ENCODE measurements around the gene KIAA0232.

DNA sequence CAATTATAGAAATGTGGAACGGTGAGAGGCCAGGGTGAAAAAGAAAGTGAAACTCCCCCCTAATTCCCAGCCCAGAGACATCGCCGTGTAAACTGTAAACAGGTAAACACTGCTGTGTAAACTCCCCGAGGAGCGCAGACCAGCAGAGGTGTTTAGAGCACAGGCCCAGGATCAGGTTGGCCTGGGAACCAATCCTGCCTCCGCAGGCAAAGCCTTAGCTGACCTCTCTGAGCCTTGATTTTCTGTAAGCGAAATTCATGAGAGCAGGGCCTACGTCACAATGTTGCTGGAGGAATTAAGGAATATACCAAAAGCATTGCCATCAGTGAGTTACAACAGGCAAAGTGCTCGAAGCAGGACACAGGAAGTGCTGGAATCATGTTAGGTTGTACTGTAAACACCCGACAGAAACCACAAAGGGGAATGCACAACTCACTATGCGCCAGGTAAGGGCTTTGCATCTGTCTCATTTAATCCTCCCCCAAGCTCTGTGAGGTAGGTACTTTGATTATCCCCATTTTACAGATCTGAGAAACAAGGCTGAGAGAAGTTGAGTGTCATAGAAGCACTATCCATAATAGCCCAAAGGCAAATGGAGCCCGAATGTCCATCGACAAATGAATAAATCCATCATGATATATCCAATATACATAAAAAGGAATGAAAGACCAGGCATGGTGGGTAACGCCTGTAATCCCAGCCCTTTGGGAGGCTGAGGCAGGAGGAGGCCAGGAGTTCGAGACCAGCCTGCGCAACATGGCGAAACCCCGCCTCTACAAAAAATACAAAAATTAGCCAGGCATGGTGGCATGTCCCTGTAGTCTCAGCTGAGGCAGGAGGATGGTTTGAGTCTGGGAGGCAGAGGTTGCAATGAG is 30.7 kb upstream of the KIAA0232 start:
- TF ChIP-seq, protein P1, sequence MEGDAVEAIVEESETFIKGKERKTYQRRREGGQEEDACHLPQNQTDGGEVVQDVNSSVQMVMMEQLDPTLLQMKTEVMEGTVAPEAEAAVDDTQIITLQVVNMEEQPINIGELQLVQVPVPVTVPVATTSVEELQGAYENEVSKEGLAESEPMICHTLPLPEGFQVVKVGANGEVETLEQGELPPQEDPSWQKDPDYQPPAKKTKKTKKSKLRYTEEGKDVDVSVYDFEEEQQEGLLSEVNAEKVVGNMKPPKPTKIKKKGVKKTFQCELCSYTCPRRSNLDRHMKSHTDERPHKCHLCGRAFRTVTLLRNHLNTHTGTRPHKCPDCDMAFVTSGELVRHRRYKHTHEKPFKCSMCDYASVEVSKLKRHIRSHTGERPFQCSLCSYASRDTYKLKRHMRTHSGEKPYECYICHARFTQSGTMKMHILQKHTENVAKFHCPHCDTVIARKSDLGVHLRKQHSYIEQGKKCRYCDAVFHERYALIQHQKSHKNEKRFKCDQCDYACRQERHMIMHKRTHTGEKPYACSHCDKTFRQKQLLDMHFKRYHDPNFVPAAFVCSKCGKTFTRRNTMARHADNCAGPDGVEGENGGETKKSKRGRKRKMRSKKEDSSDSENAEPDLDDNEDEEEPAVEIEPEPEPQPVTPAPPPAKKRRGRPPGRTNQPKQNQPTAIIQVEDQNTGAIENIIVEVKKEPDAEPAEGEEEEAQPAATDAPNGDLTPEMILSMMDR (IDR thresholded peaks at IDR 0.05; ENCODE audit: low read depth, low read length), result no peak
- TF ChIP-seq, protein P2, sequence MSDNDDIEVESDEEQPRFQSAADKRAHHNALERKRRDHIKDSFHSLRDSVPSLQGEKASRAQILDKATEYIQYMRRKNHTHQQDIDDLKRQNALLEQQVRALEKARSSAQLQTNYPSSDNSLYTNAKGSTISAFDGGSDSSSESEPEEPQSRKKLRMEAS (IDR thresholded peaks at IDR 0.05; ENCODE audit: low read depth, low read length), result no peak
- TF ChIP-seq POLR2A (IDR thresholded peaks at IDR 0.05; ENCODE audit: extremely low read depth, insufficient read length) (no peak), MYC (IDR thresholded peaks at IDR 0.05; ENCODE audit: low read depth, low read length) (no peak)

Data from NB4 (cell line).